Upper lobe of left lung (tissue), 6 donors: Measurements from ENCODE around the gene PGLYRP4. TPM values are rescaled to one million over a fixed set of nuclear protein-coding genes. Genes with fewer than 3 reads are reported as not detected.

Source experiments
- ATAC-seq, 2 donors: fragments of 200-7000 bp; cut with Tn5 transposase; one replicate each; pipeline ENCODE4 v1.9.1; 2022; ENCODE audit warnings: mild to moderate bottlenecking in 2 of 2, moderate library complexity in 2 of 2; ENCODE audit not compliant: low FRiP score in 2 of 2
- DNase-seq, 2 donors: peaks; one replicate each; pipeline ENCODE4 v3.0.0-alpha.2; 2019 to 2020
- H3K27ac ChIP-seq, 4 donors: fragments of 200-600 bp; sonication (generic); one replicate each; pipeline ENCODE4 v1.5.1; 2016 to 2019
- H3K27me3 ChIP-seq, 4 donors: fragments of 200-600 bp; sonication (generic); one replicate each; pipeline ENCODE4 v1.5.1; 2017 to 2019
- H3K36me3 ChIP-seq, 4 donors: fragments of 200-600 bp; sonication (generic); one replicate each; pipeline ENCODE4 v1.5.1; 2016 to 2019
- H3K4me1 ChIP-seq, 4 donors: fragments of 200-600 bp; sonication (generic); one replicate each; pipeline ENCODE4 v1.5.1; 2018 to 2019
- H3K4me3 ChIP-seq, 4 donors: fragments of 200-600 bp; sonication (generic); one replicate each; pipeline ENCODE4 v1.5.1; 2017 to 2019; ENCODE audit warnings: mild to moderate bottlenecking in 2 of 4, moderate library complexity in 1 of 4
- H3K9me3 ChIP-seq, 4 donors: fragments of 200-600 bp; sonication (generic); one replicate each; pipeline ENCODE4 v1.5.1; 2018 to 2019
- CTCF ChIP-seq, 6 experiments: fragments of 450-650 bp in 4 of 6; fragments of 200-600 bp in 2 of 6; sonication (generic) in 2 of 6; IDR thresholded peaks; one replicate each; pipeline ENCODE4 v1.5.1; 2016 to 2019; ENCODE audit warnings: antibody characterized with exemption in 6 of 6
- EP300 ChIP-seq, 4 donors: sonication (generic); formaldehyde crosslinking; IDR thresholded peaks; one replicate each; pipeline ENCODE4 v1.5.1; 2017; ENCODE audit warnings: antibody characterized with exemption in 4 of 4, control low read depth in 2 of 4
- POLR2A ChIP-seq, 4 donors: fragments of 450-650 bp; IDR thresholded peaks; one replicate each; pipeline ENCODE4 v1.5.1; 2016 to 2017; ENCODE audit warnings: antibody characterized with exemption in 4 of 4, mild to moderate bottlenecking in 2 of 4
- POLR2AphosphoS5 ChIP-seq, 2 donors: sonication (generic); formaldehyde crosslinking; IDR thresholded peaks; one replicate each; pipeline ENCODE4 v1.5.1; 2017; ENCODE audit warnings: antibody characterized with exemption in 2 of 2
- WGBS, 2 donors: methylation state at CpG; one replicate each; pipeline ENCODE4 v1.1.5; 2017 to 2018; 5-methylcytosine and 5-hydroxymethylcytosine counted together
- total RNA-seq, 6 donors: library from RNA; depleted of rRNA in 4 of 6; stranded (reverse); fragments of >200 nt in 4 of 6; gene quantifications; one replicate each; pipeline versions ENCODE4 v1.1.0 to v1.2.1, GENCODE V29; 2016 to 2021
- donor health status: DM: no; HTN: no; CAD: no; lungs with moderate emphysema.
- donor health status: DM: no; HTN: yes; CAD: no; lungs with severe emphysema.

PGLYRP4 gene
- total RNA-seq, 6 donors from 2014 or later, result not detected

DNA sequence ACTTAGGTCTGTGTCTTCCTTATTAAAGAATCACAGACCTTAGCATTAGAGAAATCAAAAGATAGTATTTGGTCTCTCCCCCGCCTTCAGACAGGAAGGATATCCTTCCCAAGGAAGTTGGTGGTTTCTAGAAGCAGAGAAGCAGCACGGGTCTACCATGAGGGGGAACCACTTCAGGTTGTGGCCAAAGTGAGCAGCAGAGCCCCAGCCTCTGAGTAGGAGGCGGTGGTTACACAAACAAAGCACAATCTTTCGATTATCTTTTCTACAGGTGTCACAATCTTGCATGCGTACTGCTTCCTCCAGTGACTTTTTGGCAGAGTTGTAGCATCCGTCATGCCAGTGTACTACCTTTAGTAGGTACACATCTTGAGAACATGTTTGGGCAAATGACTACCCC, 8.8 kb downstream of the PGLYRP4 start:
- H3K36me3 ChIP-seq, result no peaks in the 10 kb centered on the region
- WGBS, 2 donors, result 51 to 67% methylated on average over 6 of the region's 6 CpGs
- H3K27me3 ChIP-seq, result no peaks in the 10 kb centered on the region
- DNase-seq, result no peak
- H3K4me1 ChIP-seq, result peaks cover 4 to 12% (median 9%) of the 10 kb centered on the region in 4 donors
- ATAC-seq, result no peak
- no peak overlapping the region for H3K27ac ChIP-seq
- no peak overlapping the region for H3K4me3 ChIP-seq
- no peaks in the 10 kb centered on the region for H3K9me3 ChIP-seq
- TF ChIP-seq POLR2A (IDR thresholded peaks at IDR 0.05) (no peak), EP300 (IDR thresholded peaks at IDR 0.05) (no peak), POLR2AphosphoS5 (IDR thresholded peaks at IDR 0.05) (no peak), CTCF (IDR thresholded peaks at IDR 0.05) (no peak)

DNA sequence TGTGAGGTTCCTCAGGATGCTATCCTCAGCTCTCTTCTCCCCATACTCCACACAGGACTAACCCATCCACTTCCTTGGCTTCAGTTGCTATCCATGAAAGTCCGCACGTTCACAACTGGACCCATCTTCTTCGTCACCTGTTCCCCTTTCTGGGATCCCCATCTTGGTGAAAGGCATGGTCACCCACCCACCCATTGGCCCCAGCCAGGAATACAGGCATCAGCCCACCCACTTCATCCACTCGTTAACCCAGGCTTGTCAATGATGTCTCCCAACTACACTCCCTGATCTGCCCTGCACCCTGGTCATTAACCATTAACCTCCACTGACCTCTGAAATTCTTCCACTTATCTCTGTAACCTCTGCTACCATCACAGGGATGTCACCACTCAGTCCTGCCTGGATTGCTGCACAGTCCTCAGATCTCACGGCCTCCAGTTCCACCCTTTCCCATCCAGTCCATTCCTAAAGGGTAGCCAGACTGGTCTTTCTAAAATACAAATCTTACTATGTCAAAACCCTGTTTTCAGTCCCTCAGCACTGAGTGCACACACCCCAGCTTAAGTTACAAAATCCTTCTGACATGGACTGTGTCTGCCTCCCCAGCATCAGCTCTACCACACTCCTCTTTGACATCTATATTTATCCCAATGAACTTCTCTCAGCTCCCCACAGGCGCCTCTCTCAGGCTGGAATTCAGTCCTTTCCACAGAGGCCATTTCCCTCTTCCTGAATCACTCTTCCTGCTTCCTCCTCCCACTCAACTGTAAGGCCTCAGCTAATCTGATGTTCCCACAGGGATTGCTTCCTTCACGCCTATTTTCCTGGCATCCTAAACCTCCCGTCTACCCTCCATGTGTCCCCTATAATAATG, 10.4 kb downstream of the PGLYRP4 start:
- 69 to 70% methylated on average over 8 of the region's 8 CpGs for WGBS, 2 donors
- ATAC-seq, result no peak

GRCh38 chr1:153336650-153337049, 12.0 kb downstream of the PGLYRP4 start:
- H3K4me1 ChIP-seq, result no peaks in the 10 kb centered on the region
- no peaks in the 10 kb centered on the region for H3K9me3 ChIP-seq
- no peaks in the 10 kb centered on the region for H3K27me3 ChIP-seq
- ATAC-seq, result no peak
- no peak overlapping the region for H3K4me3 ChIP-seq
- H3K36me3 ChIP-seq, result no peaks in the 10 kb centered on the region
- H3K27ac ChIP-seq, result no peak overlapping the region
- TF ChIP-seq EP300 (IDR thresholded peaks at IDR 0.05), result no peak
- no peak for TF ChIP-seq CTCF (IDR thresholded peaks at IDR 0.05)
- no peak for TF ChIP-seq POLR2AphosphoS5 (IDR thresholded peaks at IDR 0.05)
- TF ChIP-seq POLR2A (IDR thresholded peaks at IDR 0.05), result no peak
- no peak for DNase-seq

More for the DNA sequence above, 10.4 kb downstream of the PGLYRP4 start:
- no peak for DNase-seq
- TF ChIP-seq CTCF (IDR thresholded peaks at IDR 0.05) (no peak), POLR2A (IDR thresholded peaks at IDR 0.05) (no peak), EP300 (IDR thresholded peaks at IDR 0.05) (no peak), POLR2AphosphoS5 (IDR thresholded peaks at IDR 0.05) (no peak)
- no peak overlapping the region for H3K27ac ChIP-seq
- no peaks in the 10 kb centered on the region for H3K36me3 ChIP-seq
- no peaks in the 10 kb centered on the region for H3K27me3 ChIP-seq
- H3K4me1 ChIP-seq, result no peaks in the 10 kb centered on the region
- no peaks in the 10 kb centered on the region for H3K9me3 ChIP-seq
- H3K4me3 ChIP-seq, result no peak overlapping the region

DNA sequence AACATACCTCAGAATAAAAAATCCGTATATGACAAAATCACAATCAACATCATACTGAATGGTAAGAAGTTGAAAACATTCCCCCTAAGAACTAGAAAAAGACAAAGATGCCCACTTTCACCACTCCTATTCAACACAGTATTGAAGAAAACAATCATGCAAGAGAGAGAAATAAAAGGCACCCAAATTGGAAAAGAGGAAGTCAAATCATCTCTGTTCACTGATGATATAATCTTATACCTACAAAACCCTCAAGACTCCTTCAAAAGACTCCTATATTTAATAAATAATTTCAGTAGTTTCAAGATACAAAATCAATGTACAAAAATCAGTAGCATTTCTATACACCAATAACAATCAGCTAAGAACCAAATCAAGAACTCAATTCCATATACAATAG, 14.7 kb downstream of the PGLYRP4 start:
- Histone ChIP-seq H3K36me3 (no peaks in the 10 kb centered on the region), H3K27ac (no peak overlapping the region), H3K27me3 (no peaks in the 10 kb centered on the region), H3K4me1 (no peaks in the 10 kb centered on the region), H3K9me3 (no peaks in the 10 kb centered on the region), H3K4me3 (no peak overlapping the region)
- no peak for DNase-seq
- no peak for ATAC-seq
- WGBS, 2 donors, result 82 to 93% methylated on average over 1 of the region's 1 CpG
- TF ChIP-seq POLR2AphosphoS5 (IDR thresholded peaks at IDR 0.05) (no peak), POLR2A (IDR thresholded peaks at IDR 0.05) (no peak), EP300 (IDR thresholded peaks at IDR 0.05) (no peak), CTCF (IDR thresholded peaks at IDR 0.05) (no peak)

GRCh38 chr1:153324912-153325311, 23.7 kb downstream of the PGLYRP4 start:
- peaks cover 0 to 12% (median 8%) of the 10 kb centered on the region in 4 donors for H3K9me3 ChIP-seq
- no peak for ATAC-seq
- no peaks in the 10 kb centered on the region for H3K4me1 ChIP-seq
- H3K27me3 ChIP-seq, result no peaks in the 10 kb centered on the region
- TF ChIP-seq EP300 (IDR thresholded peaks at IDR 0.05) (no peak), CTCF (IDR thresholded peaks at IDR 0.05) (no peak), POLR2AphosphoS5 (IDR thresholded peaks at IDR 0.05) (no peak), POLR2A (IDR thresholded peaks at IDR 0.05) (no peak)
- DNase-seq, result no peak
- H3K36me3 ChIP-seq, result no peaks in the 10 kb centered on the region
- H3K27ac ChIP-seq, result no peak overlapping the region
- H3K4me3 ChIP-seq, result no peak overlapping the region
